NCI-H1436 treated with DMSO at 0.1 percent for 48 hours (cell line): ENCODE measurements around the gene PLCH2.

ENCODE experiments used
- DNase-seq: peaks from one replicate; lab custom pipeline; 2025; lab: John Stamatoyannopoulos, UW

PLCH2 gene

DNA sequence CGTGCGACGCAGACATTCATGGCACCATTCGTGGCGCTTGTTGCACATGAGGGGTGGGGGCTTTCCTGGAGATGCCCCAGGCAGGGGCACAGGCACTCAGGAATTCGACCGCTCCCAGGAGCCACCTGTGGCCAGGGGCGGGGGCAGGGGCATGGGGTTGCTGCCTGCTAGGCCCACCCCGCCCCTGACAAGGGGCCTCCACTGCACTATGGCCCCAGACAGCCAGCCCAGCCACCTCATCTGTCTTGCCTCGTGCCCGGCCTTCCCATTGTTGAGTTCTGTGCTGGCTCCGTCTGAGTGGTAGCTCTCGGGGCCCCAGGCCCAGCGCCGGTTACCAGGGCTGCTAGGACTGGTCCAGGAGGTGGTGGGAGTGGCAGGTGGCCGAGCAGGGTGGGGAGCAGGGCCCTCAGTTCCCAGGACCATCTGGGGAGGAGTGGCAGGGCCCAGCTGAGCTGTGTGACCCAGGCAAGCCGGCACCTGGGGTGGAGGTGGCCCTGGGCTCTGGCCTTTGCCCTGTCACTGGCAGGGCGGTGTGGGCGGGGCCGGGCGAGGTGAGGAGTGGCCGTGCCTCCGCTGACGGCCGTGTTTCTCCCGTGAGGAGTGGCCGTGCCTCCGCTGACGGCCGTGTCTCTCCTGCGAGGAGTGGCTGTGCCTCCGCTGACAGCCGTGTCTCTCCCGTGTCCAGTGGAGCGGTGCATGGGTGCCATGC is 1.9 kb downstream of the PLCH2 start:
- no peak for DNase-seq

DNA sequence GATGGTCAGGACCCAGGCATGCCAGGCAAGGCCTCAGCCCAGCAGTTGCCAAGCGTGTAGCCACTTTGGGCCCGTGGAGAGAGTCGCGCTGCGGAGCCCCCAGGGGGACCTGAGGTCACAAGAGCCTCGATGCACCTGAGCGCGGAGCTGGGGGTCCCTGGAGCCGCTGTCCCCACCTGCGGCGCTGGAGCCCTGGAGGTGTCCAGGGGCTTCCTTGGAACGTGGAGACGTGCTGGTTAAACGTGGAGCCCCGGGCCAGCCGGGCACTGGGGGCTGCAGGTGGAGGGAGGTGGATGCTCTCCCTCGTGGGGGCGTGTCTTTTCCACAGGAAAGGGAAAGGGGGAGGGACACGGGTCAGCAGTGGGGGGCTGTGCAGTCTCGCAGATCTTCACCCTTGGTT is 3.1 kb downstream of the PLCH2 start:
- DNase-seq = no peak

DNA sequence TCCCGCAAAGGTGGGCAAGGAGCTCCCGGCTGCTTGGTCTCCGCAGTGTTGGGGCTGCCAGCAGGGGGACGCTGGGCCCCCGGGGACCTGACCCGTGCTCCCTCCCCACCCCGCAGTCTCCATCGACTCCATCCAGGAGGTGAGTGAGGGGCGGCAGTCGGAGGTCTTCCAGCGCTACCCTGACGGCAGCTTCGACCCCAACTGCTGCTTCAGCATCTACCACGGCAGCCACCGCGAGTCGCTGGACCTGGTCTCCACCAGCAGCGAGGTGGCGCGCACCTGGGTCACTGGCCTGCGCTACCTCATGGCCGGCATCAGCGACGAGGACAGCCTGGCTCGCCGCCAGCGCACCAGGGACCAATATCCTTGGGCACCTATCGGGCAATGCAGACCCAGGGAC is 3.5 kb downstream of the PLCH2 start:
- DNase-seq = no peak

DNA sequence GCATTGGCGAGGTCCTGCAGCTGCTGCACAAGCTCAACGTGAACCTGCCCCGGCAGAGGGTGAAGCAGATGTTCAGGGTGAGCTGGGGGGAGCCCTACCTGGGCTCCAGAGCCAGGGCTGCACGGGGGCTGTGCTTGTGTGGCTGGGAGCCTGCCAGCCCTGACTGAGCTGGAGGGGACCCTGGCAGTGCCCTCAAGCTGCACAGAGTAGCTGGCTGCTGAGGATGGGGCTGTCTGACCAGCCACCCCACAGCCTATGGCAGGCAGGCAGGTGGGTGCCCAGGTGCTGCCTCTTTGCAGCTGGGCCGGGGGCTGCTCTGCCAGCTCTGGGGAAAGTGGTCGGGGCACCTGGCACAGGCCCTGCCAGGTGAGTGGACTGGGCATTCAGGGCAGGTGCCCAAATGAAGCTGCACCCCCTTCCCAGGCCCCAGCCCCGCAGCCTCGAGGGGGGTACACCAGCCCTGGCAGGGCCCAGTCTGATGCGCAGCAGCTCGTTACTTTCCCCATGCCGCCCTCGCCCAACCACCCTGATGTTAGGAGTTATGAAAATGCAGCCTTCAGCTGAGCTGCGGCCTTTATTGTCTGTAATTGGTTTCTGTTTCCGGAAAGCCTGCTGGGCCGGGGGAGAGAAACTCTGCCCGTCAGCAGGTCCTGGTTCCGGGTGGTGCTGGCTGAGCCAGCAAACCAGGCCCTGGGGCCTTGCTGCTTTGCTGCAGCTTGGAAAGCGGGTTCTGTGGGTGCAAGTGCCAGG is 4.3 kb downstream of the PLCH2 start:
- DNase-seq = no peak

DNA sequence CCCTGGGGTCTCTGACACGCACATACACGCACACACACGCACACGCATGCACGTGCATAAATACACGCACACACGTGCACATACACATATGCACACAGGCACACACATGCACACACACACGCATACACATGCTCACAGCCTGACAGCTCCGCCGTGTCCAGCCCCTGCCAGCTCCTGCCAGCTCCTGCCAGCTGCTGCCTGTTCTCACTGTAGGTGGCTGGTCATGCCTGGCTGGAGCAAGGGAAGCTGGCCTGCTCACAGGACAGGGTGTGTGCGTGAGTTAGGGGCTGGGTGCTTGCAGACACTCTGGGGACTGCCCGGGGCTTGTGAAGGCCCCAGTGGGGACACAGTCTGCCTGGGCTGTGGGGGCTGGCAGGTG is 4.9 kb downstream of the PLCH2 start:
- DNase-seq = no peak

DNA sequence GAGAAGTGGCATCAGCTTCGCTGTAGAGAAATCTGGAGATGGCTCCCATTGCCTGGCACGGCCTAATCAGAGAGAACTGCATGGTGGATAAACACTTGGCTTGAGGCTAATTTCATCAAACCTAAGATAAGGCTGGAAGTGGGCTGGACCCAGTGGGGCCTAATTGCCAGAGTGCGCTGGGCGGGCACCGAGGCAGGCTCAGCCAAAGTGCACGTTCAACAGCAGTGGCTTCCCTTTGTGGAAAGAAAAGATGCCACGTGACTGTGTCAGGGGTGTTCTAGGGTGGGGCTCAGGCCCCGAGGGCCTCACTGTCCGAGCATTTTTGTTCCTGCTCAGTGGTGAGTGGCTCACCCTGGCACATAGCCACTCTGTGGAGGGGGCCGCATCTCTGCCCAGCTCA is 5.8 kb downstream of the PLCH2 start:
- peak; percentile 34 for DNase-seq

DNA sequence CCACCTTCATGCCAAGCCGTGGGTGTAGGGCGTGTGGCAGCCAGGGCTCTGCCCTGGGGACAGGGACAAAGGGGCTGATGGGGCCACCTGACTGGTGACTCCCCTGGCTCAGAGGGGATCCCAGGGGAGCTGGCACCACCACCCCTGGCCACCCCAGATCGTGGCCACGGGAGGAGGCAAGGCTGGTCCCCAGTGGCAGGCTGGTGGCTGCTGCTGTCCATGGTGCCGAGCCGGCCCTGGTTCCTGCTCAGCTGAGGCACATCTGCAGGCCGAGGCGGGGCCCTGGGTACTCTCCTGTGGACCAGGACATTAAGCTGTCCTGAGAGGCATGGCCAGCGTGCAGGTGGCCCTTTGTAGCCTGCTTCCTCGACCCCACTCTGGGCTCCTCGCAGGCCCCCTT is 6.5 kb downstream of the PLCH2 start:
- no peak for DNase-seq

DNA sequence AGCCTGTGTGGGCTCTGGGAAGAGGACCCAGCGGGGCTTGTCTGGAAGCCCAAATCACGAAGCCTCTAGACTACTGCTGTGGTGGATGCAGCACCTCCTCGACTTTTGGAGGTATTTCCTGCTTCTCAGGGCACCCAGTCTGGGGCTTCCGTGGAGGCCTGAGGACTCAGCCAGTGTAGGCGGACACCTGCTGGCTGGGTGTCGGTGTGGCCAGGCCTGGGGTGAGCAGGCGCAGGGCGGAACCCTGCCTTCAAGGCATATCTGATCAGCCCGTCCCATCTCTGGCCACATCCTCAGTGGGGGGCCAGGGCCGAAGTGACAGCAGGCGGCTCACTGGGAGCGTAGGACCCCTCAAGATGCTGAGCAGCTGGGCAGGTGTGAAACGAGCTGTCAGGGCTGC is 6.9 kb downstream of the PLCH2 start:
- DNase-seq = no peak

DNA sequence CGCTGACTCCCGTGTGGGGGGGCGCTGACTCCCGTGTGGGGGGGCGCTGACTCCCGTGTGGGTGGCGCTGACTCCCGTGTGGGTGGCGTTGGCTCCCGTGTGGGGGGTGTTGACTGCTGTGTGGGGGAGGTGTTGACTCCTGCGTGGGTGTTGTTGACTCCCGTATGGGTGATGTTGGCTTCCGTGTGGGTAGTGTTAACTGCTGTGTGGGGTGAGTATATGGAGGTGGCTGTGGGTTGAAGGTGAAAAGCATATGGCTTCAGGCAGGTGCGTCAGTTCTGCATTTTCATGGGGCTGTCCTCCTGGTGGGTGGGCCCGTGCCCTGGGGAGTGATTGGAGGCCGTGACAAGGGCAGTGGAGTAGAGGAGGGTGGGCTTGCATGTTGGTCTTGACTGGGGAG is 7.9 kb downstream of the PLCH2 start:
- DNase-seq = no peak

DNA sequence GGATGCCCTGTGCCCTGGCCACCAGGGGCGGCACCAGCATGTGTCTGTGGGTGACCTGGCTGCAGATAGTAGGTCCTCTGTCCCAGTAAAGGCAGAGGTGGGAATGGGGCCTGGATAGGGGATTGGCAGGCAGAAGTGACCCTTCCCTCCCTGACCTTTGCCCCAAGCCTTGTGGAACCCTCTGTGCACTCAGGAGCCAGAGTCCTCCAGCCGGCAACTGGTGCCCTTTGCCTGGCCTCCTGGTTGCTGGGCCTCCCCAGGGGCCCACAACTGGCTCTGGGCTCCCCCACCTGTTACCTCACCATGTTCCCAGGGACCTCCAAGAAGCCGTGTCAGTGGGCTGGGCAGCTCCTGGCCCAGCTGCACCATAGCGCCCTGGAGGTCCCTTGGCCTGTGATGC is 10.0 kb downstream of the PLCH2 start:
- DNase-seq = no peak

DNA sequence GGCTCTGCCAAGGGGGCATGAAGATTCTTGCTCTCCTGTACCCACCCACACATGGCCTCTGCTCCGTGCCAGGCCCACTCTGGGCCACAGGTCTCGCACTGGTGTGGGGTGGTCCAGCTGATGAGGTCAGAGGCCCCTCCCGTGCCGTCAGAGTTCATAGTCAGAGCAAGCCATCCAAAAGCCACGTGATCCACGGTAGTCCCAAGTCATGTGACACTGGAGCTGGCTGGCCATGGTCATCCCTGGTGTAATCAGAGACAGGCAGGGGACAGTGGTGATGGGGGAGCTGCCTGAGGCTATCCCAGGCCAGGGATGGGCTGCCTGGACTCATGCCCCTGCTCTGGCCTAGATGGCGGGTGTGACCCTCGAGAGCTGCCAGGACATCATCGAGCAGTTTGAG is 10.5 kb downstream of the PLCH2 start:
- no peak for DNase-seq

DNA sequence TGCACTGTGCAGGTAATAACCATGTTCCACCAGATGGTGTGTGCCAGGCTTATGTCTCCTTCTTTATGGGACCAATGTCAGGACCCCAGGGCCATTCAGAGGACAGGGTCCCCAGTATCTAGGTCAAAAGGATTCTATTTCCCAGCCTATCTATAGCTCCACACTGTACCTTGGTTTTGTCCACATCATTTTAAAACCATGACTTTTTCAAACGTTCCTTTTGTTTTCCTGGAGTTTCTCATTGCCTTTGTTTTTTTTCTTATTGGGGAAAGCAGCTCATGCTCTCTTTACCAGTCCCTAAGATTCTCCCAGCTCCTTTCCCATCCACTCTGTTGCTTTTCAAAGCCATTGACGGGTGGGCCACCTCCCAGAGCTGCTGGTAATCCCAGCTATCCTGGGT is 12.6 kb downstream of the PLCH2 start:
- DNase-seq = no peak

DNA sequence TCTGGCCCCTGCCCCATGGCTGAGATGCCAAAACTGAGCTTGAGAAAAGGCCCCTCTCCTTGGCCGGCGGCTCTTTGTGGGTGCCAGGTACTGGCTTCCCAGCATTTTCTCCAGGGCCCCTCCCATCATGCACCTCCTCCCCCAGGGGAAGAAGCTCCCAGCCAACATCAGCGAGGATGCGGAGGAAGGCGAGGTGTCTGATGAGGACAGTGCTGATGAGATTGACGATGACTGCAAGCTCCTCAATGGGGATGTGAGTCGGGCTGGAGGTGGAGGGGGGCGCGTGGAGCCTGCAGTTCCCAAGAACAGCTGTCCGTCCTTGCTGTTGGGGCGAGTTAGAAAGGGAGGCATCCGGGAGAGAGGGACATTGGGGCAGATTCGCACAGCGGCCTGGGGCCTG is 13.5 kb downstream of the PLCH2 start:
- DNase-seq = no peak

DNA sequence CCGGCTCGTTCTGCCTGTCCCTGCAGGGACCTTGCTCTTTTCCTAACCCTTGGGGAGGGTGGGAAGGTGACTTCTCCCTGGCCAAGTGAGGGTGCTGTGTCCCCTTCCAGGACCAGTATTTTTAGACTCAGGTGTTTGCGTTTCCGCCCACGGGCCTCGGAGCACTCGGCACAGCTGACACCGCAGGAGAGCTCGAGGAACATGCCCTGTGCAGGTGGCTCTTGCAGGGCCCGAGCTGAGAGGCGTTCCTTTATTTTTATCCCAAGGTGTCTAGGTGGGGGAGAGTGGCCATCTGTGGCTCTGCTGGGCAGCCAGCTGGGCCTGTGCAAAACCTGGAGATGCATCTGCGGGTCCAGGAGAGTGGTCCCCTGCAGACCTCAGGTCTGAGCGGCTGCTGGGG is 16.0 kb downstream of the PLCH2 start:
- no peak for DNase-seq

DNA sequence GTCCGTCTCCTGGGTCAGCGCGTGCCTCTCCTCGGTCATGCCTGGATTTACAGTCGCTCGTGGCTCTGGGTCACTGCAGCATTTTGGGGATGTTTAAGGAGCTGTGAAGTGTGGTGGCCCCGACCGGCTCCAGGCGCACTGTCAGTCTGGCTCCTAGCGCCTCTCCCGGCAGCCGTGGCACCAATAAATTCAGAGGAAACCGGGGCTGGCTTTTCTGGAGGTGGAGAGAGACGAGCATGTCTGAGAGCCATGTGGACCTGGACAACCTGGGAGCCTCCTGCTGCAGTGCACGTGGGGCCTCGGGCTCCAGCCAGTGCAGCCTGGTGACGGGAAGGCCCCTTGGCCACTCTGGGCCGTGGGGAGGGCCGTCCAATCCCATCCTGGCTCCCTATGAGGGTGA is 17.1 kb downstream of the PLCH2 start:
- DNase-seq = no peak

DNA sequence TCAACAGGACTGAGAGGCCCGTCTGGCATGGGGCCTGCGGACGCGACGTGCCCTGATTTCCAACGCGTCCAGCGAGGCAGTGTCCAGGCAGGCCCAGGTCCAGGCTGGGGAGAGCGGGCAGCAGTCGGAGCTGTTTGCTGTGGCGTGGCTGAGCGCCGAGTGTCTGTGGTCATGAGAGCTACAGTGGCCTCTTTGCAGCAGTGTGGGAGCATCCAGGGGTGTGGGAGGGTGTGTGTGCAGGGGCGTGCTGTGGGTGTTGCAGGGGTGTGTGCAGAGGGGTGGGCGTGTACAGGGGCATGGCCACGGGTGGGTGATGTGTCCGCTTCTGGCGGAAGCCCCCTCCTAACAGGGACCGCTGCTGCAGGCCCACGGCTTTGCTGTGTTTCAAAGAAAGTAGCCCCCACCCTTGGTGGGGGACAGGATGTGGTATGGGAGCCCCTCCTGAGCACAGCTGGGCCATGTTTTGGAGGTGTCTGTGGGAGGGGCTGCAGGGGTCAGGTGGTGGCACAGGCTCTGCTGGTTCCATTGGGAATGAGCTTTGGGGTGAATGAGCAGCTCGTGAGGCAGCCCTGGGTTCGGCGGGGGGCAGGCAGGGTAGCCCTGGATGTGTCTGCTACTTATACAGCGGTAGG is 17.7 kb downstream of the PLCH2 start:
- no peak for DNase-seq

DNA sequence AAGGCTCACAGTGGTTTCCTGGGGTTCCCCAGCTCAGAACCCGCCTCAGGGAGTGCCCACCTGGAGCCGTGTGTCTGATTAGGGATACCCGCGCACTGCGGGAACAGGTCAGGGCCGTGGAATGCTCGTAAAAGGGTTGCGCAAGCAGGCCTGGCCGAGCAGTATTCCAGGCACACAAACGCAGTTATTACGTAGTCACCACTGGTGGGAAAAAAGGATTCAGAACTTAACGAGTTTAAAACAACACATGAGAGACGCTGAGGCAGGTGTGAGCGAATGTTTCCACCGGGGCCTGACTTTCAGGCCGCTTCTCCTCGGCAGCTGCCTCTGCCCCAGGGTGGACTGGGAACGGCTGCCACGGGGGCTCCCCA is 18.2 kb downstream of the PLCH2 start:
- no peak for DNase-seq

DNA sequence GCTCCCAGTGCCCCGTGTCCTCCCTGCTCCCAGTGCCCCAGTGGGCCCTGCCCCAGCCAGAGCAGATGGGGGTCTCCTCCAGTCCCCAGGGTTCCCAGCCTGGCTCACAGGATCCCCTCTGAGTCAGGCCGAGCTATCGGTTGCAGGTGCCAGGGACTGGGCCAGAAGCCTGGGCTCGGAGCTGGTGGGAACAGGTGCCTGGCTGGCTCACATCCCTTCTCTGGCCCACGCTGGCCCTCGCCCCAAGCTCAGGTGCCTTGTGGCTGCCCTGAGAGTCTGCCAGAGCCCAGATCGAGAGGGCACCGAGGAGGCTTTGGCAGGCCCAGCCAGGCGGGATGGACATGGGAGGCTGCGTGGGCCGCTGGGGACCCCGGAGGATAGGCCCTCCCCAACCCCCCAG is 18.9 kb downstream of the PLCH2 start:
- no peak for DNase-seq

DNA sequence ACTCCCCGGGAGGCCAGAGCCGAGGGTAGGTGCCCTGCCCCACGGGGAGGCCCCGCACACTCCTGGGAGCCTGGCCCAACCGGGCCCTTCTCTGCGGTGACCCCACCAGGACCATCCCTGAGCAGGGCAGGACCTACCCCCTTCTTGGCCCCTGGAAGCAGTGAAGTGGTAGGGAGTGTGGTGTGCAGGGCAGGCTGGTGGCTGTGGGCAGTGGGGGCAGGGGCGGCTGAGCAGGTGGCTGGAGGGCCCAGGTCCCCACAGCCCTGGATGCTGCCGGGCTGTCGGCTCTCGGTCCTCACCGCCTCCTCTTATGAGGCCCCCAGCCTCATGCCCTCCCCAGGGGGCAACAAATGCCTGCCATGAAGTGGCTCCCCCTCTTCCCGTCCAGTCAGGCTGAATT is 19.5 kb downstream of the PLCH2 start:
- no peak for DNase-seq

DNA sequence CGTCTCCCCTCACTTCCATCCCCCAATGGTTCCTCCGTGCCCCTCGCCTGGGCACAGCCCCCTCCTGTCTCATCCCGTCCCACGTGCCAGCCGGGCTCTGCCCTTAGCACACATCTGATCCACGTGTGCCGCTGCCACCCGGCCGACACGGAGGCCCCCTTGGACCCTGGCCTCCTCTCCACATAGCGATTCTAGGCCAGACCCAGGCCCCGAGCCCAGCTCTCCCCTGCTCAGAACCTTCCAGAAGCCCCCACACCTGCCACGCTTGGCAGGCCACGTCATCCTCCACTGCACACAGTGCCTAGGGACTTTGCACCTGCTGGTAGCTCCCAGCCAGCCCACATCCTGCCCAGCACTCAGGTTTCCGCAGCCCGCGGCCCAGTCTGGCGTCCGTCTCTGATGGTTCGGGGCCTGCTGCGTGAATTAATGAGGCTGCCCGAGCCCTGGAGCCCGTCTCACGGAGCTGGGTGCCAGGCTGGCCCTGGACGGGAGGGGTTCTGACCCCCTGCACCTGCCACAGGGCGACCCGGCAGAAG is 20.1 kb downstream of the PLCH2 start:
- no peak for DNase-seq

DNA sequence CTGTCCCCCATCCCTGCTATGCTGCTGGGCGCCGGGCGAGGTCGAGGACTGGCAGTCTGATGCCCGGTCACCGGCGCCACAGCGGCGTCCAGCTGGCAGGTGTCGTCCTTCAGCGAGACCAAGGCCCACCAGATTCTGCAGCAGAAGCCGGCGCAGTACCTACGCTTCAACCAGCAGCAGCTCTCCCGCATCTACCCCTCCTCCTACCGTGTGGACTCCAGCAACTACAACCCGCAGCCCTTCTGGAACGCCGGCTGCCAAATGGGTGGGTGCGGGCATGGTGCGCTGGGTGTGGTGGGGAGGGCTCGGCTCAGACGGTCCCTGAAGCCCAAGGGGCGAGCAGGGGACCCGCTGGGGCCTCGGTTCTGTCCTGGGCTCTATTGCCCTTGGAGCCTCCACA is 20.7 kb downstream of the PLCH2 start:
- no peak for DNase-seq

DNA sequence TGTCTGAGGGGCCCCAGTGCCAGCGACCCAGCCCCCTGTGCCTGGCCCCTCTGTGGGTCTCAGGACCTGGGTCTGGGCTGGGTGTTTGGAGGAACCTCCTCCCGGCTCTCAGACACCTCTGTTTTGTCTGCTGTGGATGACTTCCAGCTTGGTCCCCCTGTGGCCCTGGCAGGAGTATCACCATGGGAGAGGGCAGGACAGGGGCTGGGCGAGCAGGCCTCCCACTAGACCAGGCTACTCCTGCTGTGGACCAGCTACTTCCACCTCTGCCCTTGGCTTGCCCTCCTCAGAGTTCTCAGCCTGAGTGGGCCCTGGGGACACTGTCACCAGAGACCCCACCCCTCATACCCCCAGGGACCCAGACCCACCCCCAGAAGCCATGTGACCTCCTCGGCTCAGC is 21.8 kb downstream of the PLCH2 start:
- DNase-seq = no peak

DNA sequence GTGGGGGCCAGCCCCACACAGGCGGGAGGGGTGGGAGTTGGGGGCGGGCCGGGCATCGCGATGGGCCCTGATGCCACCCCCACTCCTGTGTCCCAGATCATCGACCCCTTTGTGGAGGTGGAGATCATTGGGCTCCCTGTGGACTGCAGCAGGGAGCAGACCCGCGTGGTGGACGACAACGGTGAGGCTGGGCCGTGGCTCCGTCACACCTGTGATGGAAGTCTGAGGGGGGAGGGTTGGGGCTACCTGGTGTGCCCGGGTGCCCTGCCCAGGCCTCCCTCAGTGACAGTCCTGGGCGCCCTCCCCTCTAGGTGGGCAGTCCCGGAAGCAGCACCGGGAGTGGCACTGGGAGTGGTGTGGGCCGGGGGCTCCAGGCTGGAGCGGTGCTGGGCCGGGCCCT is 22.6 kb downstream of the PLCH2 start:
- DNase-seq = no peak
